Activated T-helper 1 cell treated with anti-CD3 and anti-CD28 coated beads, Interleukin-2, amount 50 U/mL, for 16 hours (primary cell): ENCODE results near the gene EYA3.
"Not testable (repeated sequence)": the region's sequence is repeated elsewhere in the genome, so short reads cannot be mapped to it uniquely, and the experiment has no call there.

Experiments
- DNase-seq, 2 donors: peaks; one replicate each; pipeline ENCODE4 v3.0.0-alpha.2; 2020; ENCODE audit warnings: low read depth in 1 of 2, low spot score in 1 of 2

Gene EYA3

GRCh38 chr1:28028873-28029654 is 59.3 kb downstream of the EYA3 start:
- DNase-seq: no peak

GRCh38 chr1:28027660-28028059 is 60.8 kb downstream of the EYA3 start:
- DNase-seq: no peak

DNA sequence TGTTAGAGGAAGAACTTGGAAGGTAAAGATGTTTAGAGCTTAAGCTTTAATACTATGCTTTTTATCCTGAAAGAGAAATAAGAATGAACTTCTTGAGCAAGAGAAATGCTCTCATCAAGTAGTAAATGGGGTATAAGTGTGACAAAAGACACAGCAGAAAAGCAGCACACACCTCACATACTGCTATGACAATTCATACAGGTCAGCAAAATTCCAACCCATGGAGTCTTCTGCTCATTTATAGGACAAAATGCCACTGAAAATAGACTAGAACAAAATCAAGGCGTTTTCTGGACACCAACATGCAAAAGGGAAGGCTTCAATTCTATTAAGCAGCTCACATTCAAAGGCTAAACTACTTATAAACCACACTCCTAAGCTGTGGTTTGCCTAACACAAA is 61.2 kb downstream of the EYA3 start:
- DNase-seq: no peak

DNA sequence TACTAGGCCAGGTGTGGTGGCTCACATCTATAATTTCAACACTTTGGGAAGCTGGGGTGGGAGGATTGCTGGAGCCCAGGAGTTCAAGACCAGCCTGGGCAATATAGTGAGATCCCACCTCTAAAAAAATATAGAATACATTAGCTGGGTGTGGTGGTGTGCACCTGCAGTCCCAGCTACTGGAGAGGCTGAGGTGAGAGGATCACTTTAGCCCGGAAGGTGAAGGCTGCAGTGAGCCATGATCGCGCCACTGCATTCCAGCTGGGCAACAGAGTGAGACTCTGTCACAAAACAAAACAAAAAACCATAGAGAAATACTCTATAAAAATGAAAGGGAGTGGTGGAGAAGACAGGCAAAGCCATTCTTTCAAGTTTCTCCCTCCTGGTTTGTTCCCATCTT is 62.1 kb downstream of the EYA3 start:
- no peak for DNase-seq

DNA sequence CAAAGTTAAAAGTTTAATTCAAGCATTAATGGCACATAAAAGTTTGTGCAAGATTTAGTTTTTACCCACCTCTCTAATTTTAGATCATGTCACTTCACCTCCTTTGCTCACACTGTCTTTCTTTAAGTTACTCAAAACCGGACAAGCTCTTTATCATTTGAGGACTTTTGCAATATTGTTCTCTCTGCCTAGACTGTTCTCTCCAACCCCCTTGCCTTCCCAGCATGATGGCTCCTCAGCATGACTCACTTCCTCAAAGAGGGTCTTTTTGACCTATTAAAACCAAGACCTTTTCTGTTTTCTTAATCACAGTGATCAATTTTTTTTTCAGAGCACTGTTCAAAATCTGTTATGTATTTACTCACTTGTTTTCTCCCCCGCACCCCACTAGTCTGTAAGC is 67.3 kb downstream of the EYA3 start:
- no peak for DNase-seq

DNA sequence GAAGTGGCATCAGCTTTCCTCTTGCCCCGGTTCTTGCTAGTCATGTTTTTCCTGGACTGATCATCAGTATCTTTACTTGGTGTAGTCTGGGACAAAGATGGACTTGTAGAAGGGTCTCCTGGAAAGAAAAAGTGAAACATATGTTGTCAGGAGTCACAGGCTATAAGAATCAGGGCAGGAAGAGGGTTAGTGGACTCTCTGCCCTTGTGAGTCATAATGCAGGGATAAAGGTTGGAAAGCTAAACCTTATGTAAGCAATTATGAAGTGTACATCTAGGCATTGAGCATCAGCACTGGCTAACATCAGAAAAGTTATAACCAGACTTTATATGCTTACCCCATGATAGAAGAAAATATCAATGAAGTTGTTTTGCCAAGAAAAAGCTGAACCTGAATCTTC is 77.4 kb downstream of the EYA3 start:
- DNase-seq: no peak

GRCh38 chr1:28003117-28003516 is 85.3 kb downstream of the EYA3 start:
- not testable (repeated sequence) for DNase-seq

DNA sequence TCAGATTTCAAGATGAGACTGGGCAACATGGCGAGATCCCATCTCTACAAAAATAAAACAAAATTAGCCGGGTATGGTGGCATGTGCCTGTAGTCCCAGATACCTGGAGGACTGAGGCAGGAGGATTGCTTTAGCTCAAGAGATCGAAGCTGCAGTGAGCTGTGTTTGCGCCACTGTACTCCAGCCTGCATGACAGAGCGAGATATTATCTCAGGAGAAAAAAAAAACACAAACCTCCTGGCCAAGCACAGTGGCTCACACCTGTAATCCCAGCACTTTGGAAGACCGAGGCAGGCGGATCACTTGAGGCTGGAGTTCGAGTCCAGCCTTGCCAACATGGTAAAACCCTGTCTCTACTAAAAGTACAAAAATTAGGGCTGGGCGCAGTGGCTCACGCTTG is 85.8 kb downstream of the EYA3 start:
- DNase-seq: no peak

DNA sequence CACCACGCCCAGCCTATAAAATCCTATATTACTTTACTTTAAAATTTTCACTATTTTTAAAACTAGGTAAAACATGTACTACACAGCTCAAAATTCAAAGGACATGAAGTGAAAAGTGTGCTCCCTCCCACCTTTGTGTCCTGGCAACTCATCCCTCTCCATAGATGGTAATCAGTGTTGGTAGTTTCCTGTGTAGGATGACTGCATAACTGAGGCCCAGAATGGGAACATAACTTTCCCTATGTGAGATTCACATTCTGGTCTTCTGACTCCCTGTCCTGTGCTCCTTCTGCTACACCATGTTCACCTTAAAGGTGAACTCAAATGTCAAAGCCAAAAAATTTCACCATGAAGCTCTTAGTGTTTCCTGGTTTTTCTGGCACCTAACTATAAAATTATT is 89.4 kb downstream of the EYA3 start:
- DNase-seq: no peak

- DNase-seq: not testable (repeated sequence)
These were observed 93.9 kb downstream of the EYA3 start for GRCh38 chr1:27994526-27994925.

GRCh38 chr1:27994060-27994459 is 94.3 kb downstream of the EYA3 start:
- DNase-seq: no peak

DNA sequence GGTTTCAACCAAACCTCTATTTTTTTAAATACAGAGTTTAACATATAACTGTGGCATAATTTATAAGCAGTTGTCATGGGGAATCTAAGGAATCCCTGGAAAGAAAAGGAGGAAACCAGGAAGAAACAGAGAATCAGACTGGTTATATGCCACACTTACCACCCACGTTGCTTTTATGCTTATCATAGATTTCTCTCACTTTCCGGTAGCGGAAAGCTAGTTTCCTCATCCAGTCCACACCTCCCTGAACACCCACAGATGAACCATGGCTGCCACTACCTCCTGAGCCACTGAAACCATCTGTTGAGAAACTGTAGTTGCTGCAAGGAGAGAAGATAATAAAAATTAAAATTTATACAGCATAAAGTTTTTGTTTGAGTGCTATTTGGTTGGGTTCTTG is 95.2 kb downstream of the EYA3 start:
- no peak for DNase-seq

DNA sequence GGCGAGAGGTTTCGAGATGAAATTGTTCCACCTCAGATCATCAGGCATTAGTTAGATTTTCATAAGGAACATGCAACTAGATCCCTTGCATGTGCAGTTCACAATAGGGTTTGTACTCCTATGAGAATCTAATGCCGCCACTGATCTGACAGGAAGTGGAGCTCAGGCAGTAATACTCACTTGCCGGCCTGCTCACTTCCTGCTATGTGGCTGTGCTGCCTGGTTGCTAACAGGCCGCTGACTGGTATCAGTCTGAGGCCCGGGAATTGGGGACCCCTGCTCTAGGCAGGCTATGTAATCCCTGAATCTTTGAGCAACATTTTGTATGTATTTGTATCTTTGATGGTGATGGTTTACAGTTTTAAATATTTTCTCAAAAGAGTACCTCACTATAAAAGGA is 96.1 kb downstream of the EYA3 start:
- DNase-seq: peak; percentile 15 to 23

- DNase-seq: no peak
These were observed 97.4 kb downstream of the EYA3 start for GRCh38 chr1:27990920-27991537.

GRCh38 chr1:27981145-27981544 is 107.3 kb downstream of the EYA3 start:
- DNase-seq: no peak

GRCh38 chr1:27980216-27980845 is 108.1 kb downstream of the EYA3 start:
- no peak for DNase-seq

GRCh38 chr1:27979859-27980201 is 108.6 kb downstream of the EYA3 start:
- DNase-seq: no peak

DNA sequence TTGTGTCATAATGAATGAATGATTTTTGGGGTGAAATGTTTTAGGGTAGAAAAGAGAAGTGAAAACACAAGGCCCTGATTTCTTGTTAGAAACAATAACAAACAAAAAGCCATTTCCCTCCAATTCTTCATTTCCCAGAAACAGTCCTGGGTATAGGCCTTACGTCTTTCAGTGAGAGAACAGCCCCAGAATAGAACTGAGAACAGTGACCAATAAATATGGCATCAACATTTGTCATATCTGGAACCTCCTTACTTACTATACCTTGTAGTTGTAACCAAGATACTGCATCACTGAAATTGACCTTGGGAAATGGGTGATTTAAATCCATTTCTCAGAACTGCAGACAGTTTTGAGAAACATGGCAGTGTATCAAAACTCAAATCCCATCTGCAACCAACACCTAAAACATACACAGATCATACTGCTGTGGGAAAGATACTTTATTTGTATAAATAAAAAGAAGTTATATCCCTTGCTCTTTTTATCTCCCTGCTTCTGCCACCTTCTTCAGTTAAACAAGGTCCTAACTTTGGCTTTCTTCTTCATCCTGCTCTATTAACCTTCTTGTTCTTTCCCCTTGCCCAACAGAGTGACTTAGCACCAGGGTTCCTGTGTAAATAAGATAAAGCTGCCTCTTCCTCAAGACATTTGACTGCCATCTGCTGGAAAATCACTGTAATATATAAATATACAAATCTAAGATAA is 109.1 kb downstream of the EYA3 start:
- DNase-seq: no peak

GRCh38 chr1:27974417-27974781 is 114.0 kb downstream of the EYA3 start:
- no peak for DNase-seq

DNA sequence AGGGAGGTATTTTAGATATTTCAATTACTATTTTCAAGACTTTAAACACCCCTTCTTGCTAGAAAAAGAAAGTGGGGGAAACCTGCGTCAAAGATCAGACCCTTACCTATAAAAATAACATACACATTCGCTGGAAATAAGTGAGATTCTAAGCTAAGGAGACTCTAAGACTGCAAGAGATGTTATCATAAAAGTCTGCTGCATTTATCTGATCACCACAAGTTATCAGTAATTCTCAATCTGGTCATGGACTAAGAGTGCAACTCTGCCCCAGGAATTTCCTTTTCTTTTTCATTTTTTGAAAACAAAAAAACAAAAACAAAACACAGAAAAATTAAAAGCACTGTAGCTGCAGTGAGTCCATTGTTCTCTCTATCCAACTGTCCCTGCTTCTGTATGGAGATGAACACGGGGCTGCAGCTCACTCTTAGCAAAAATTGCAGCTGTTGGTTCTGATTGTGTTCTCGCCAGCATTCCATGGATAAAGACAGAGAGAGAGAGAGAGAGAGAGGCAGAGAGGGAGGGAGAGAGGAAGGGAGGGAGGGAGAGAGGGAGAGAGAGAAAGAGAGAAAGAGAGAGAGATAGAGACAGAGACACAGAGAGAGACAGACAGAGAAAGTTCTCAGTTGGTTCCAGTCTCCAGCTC is 114.5 kb downstream of the EYA3 start:
- DNase-seq: no peak

DNA sequence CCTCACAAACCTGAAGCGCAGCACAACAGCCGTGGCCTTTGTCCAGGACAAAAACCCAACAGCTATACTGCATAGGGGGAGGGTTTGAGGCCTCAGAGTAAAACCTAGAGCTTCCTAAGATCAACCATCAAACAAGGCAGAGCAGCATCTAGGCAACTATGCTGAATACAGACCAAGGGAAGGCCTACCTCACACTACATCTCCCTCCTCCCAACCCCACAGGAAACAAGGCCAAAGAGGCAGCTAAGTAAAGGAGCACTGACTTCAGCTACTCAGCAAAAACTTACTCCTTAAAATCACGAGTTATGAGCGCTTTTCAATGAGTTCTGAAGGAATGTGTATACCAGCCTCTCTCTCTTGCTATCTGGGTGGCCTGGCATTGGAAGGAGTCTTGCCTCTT is 116.3 kb downstream of the EYA3 start:
- no peak for DNase-seq

DNA sequence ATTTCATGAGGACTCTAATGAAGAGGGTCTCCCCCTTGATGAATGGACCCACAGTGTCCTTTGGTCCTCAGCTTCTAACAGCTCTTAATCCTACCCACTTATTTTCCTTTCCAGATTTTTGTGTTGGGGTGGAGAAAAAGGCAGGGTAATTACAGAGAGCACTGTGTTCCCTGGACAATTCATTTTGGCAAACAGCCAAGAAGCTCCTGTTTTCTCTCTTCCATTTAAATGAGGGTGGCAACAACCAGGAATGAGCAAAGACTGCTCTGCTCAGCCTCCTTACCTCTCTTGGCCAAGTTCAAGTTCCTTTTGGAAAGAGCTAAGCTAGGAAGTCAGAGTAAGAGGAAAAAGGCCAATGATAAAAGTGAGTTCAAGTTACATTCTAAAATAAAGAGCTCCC is 116.7 kb downstream of the EYA3 start:
- DNase-seq: no peak
